Right lung (tissue), 5 donors: ENCODE data around the gene PID1. TPM values are rescaled to one million over a fixed set of nuclear protein-coding genes. Genes with fewer than 3 reads are reported as not detected.

ENCODE experiments used
- DNase-seq, 2 donors: peaks; one replicate each; pipeline ENCODE4 v3.0.0-alpha.2; 2013
- polyA plus RNA-seq, 5 donors: library from polyadenylated mRNA; unstranded; fragments of 120-200 nt; gene quantifications; one replicate each; pipeline versions ENCODE4 v1.2.1 to v1.2.3, GENCODE V29; 2013; ENCODE audit warnings: inconsistent platforms in 1 of 5, low replicate concordance in 1 of 5; ENCODE audit not compliant: insufficient read length in 5 of 5, insufficient read depth in 1 of 5

The PID1 gene
- polyA plus RNA-seq, 5 donors: 22.5 to 28.7 (median 26.4) TPM

DNA sequence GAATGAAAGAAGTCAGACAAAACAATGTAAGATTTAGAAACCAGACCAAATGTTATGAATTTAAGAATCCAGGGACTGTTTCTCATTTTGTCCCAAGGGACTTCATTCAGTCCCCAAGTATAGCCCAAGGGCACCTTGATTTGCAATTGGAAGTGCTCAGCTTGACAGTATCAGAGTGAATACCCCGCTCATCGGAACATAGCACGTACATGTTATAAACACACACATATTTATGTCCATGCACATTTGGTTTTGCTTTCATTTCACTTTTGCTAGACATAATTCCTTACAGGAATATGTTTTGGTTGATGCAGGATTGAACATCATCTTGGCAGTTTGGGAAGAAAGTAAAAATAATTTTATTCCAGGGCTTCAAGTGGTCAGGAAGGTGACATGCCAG lies 100.2 kb downstream of the PID1 start:
- DNase-seq: peak in 1 of 2 donors; percentile 9

DNA sequence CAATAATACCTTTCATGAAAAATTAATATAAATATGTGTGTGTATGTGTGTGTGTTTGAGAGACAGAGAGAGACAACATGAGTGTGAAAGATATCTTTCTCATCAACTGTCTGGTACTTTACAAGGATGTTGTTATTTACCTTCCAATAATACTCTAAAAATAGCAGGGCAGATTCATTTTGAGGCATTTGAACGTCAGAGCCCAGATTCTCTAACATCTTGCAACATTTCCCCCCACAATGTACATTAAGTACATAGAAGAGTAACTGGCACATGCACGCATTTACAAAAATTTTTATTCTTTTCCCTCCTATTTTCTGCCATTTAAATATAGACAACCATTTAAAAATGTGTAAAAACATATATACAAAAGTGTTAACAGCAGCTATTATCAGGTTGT lies 100.9 kb downstream of the PID1 start:
- DNase-seq: no peak

DNA sequence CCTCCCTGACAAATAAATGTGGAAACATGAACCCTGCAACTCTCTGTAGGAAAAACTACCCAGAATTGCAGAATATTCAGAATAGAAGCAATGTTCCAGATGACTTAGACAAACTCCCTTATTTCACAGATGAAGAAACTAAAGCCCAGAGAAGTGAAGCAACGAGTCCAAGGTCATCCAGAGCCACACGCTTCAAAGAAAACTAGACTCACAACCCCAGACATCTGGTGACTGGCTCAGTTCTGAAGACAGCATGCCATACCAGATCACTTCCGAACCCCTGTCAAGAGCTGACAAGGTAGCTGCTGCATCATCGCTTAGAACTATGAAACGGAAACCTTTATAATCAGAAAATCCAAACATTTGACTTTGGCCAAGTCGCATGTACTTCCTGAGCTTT lies 101.3 kb downstream of the PID1 start:
- DNase-seq: no peak

DNA sequence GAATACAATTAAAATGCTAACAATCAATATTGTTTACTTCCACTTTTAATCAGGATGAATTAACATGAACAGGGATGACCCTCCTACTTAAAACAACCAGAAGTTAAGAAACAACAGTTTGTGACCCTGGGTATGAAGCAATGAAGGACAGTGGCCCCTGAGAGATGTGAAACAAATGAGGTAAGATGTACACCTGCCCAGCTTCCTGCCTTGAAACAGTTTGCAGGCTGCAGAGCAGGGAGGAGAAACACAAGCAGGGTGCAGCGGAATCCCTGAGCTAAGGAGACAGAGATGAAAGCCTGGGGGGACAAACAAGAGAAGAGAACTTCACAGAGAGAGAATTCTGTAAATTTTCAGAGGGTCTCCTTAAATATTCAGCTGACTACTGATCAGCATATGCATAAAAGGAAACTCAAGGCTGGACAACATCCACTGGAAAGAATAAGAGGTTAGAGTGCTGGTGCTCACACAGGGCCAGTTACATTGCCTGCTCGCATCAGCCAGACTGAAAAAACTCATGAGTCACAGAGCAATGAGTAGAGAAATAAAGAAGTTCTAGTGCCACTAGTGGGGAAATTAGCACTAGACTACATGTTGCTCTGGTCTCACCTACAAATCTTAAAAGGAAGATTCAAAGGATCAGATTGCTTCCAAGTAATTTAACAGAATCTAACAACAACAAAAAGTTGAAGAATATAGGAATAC lies 106.4 kb downstream of the PID1 start:
- no peak for DNase-seq

DNA sequence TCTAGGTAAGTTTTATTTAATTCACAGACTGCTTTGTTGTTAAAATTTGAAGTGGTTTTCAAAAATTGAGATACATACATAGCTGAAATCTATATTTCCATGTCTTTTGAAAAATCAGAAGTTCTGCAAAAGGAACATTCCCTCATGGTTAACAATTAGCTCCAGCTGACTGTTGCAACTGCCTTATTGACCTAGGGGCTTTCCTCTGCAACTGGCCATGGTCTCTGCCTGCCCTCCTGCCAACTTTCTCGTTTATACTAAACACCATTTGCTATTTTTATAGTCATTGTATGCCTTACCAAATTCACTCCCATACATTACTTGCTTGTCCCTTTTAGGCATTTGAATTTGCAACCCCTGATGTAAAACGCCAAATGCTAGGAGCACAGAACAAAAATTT lies 107.2 kb downstream of the PID1 start:
- no peak for DNase-seq

DNA sequence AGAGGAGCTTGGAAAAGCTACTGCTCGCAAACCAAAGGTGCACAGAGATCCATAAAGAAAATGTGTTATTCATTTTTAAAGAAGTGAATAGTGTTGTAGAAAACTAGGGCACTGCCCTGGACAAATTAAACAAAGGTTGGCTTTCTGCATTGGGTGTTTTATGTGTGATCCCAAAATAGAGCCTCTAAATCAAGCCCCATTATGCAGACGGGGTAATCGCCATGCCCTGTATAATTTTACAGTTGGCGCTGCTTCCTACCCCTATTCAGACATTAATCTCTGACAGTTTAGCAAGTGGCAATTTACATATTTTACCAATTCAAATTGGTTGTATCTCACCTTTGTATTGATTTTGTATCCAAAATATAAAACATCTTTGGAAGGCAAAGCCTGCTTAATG lies 109.1 kb downstream of the PID1 start:
- no peak for DNase-seq

DNA sequence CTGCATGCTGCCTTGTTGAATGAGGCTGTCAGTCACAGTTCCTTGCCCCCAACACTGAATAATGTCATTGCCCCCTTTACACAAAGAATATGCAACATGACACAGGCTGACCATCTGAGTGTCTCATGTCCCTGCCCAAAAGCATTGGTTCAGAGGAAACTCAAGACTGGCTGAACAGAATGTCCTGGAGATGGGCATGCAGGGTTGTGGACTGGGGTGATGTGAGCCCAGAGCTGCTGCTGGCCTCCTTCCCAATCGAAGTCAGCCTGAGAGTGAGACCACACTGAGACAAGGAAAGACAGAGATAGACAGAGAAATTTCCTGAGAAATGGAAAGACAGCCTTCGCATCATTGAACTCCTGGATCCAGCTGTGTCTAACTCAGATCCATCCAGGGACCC lies 110.1 kb downstream of the PID1 start:
- no peak for DNase-seq

DNA sequence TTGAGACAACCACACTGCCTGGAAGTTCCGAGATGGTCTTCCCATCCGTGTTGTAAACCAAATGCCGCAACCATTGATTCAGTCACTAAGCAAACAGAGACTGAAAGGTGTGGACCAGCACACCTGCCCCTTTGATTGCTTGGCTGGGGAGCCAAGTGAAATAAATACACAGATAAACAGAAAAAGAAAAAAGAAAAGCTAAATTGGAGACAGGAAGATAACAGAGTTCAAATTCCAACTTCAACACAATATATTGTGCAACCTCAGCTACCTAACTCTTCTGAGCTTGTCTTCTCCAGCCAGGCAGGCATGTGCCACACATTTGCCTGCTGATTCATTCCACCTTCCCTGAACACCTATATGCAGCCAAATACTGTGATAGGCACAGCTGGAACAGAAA lies 110.9 kb downstream of the PID1 start:
- DNase-seq: no peak

DNA sequence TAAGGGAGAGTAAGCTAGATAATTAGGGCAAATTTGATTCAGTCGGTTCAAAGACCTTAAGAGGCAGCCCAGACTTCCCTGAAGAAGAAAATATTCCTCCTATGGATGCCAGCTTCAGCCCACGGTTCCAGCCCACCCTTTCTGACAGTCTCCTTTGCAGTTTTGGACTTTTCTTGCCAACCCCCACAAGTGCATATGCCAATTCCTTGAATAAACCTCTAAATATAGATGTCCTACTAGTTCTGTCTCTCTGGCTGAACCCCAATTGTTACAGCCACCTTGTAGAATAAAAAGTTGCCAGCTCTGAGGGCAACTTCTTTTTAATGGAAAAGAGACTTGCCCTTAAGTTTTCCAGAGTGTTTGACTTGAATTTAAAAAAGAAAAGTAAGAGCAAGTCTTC lies 111.7 kb downstream of the PID1 start:
- no peak for DNase-seq

DNA sequence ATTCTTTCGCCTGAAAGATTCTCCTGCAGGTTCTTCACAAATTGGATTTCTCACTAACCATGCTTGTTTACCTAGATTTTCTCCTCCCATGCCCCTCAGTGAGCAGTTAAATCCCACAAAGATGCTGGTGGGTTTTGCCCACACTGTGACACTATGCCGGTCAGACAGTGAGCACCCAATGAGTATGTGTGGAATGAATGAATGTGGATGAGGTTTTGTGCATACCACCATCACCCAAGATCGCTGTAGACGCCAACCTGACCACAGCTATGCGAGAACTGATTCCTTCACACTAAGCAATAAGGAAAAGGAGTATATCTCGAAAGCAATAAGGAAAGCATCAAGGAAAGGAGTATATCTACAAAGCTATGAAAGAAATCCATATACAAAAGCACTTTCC lies 116.7 kb downstream of the PID1 start:
- no peak for DNase-seq

DNA sequence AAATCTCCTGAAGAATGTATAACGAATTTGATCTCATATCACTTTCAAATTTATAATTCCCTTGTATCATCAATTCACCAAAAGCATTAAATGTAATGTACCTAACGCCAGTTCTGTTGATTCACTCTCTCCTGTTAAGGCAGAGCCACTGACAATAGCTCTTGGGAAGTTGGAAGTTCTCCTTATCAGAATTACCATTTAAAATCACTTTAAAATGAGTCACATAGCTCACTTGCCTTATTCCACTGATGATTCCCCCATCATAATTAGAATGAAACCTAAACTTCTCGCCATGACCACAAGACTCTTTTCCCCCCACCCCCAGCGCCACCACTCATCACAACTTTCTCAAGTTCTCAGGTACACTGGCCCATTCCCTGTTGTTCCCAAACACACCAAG lies 117.1 kb downstream of the PID1 start:
- no peak for DNase-seq

DNA sequence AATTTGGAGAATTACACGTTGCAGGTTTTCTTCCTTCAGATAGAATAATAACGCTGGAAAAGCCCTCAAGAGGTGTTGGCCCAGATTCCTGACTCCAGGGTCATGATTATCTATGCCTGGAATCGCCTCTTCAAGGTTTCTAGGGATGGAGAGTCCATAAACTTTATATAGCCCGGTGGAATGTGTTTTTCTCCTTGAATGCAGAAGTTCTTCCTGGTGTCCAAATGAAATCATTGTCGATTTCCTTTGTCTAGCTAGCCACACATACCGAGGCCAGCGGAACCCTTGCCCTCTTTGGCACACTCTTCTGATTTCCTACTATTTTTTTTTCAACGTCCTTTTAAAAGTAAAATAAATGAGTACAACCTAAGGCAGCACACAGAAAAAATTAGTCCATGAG lies 117.8 kb downstream of the PID1 start:
- no peak for DNase-seq

DNA sequence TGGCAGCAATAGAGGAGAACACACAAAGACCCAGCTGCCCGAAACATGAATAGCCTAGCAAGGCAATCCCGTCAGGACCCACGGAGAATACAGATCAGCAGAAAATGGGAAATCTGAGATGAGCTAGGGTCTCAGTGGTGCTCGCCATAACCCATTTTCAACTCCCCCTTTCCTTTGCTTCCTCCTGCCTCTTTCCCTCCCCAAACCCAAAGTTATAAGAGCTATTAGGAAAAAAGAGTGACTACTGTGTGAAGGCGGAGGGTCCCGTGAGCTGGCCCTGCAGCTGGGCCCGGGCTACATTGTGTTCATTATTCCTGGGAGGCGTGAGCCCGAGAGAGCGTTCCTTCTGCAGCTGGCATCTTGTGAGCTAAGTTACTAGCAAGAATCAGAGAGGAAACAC lies 118.4 kb downstream of the PID1 start:
- no peak for DNase-seq

DNA sequence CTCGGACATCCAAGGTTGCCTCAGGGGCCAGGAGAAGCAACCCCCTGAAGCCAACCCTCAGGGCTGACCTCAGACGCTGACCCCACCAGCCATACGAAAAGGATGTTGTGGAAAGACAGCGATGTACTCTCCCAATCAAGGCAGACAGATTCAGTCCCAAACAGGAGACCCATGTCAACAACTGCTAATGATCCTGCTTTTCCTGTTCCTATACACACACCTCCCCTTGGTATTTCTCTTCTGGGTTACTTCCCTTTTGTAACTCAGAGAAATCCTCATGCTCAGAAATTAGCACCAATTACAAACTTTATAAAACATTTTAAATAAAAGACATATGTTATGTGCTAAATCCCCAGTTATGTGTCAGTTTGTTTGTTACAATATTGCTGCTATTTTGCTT lies 120.8 kb downstream of the PID1 start:
- no peak for DNase-seq

DNA sequence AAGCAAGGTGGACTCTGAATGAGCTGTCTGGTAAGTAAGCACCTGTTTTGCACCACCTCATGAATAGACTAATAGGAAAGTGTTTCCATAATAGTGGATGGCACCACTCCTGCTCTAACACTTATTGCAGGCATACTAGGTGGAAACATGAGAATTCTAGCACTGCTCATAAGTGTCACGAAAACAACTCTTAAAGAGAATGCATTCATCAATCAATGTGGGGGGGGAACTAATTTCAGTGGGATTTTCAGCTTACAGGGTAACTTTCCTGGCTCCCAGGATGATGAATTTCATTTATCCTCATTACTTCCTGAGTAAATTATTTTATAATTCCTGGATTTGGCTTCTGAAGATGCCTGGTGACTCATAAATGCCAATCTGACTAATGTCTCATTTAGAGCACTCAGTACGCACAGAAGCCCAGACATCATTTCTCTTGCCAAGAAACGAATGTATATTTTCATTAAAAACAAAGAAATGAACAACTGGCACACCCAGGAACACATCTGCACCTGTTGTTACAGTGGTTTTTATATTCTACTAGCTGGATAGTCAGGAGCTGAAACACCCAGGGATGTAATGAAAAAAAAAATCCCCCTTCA lies 129.6 kb downstream of the PID1 start:
- DNase-seq: no peak

DNA sequence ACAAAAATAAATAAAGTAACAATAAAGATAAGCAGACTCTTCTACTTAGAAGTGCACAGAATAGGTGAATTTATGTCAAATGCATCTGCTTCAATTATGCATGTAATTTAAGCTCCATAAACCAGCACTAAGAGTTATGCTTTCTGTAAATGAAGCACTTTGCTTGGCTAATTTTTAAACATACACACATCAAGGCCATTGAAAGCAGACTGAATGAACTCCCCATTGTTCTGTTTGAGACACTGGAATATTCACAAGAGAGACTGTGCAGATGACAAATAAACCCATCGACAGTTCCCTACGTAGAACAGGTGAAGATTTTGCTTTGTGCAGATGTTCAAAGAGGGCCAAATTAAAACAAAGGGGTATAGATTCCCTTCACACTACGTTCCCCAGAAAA lies 133.4 kb downstream of the PID1 start:
- DNase-seq: no peak

DNA sequence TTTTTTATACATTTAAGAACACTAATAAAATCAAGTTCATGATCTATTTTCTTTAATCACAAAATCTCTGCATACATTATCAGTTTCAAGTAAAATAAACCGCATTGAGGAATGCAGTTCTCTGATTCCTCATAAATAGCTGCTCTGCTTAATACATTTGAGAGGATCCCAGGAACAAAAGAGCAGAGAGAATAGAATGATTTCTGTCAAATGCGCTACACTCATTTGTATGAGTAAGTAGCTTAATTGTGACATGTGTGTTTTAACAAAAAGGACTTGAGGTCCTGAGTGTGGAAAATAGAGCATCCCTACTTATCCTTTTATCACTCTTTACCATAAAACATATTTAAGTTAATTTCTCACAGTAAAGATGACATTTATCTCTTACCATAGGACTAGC lies 134.0 kb downstream of the PID1 start:
- DNase-seq: no peak

DNA sequence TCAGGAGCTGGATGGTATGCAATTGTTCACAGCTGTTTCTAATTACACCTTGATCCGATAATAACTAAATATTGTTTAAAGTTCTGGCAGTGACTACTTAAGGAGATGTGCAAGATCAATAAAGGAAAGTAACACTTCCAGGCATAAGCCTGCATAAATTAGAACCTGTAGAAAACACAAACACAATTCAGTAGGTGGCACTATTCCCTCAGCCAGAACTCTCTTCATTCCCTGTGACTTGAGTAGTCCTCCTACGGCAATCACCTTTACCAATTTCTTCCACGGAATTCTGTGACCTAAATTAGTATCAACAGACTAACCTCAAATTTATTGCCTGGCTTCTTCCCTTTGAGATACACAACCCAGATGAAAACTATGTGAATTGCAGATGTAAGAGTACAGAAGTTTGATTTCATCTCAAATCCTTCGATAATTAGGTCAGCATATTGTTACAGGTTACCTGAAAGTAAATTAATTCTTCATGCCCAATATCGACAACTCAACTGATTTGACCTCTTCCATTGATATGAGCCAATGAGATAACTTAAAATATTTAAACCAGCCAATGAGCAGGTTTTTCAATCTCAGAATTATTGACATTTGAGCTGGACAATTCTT lies 137.8 kb downstream of the PID1 start:
- DNase-seq: peak; percentile 16 to 30

DNA sequence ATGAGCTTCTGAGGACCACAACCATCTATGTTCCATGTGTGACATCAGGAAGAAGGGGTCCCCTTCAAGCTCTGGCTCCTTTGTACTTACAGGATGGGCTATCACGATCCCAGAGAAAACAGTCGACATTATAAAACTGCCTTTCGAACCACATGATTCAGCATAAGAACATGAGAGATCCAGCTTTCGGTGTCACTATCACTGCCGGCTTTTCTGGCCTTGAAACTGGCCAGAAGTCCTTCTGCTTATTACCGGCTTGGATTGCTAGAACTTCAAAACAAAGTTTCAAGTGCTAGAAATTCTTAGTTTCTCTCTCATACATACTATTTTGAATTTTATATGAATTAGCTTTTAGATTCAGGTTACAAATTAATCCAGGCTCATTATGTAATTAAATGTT lies 138.9 kb downstream of the PID1 start:
- no peak for DNase-seq

DNA sequence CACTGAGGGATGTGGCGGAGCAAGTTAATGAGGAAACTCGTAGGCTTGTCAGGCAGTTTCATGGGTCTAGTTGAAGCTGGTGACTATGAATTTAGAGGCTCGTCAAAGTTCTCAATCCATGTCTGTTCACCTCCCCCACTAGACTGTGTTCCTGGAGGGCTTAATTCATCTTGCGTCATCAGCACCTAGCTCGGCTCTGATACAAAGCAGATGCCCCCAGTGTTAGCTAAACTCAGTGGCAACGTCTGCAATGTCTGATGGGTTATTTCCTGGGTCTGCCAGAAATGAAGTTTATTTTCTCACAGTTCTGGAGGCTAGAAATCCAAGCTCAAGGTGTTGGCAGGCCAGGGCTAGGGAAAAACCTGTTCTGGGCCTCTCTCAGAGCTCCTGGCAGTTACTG lies 140.6 kb downstream of the PID1 start:
- peak in 1 of 2 donors; percentile 2 for DNase-seq

DNA sequence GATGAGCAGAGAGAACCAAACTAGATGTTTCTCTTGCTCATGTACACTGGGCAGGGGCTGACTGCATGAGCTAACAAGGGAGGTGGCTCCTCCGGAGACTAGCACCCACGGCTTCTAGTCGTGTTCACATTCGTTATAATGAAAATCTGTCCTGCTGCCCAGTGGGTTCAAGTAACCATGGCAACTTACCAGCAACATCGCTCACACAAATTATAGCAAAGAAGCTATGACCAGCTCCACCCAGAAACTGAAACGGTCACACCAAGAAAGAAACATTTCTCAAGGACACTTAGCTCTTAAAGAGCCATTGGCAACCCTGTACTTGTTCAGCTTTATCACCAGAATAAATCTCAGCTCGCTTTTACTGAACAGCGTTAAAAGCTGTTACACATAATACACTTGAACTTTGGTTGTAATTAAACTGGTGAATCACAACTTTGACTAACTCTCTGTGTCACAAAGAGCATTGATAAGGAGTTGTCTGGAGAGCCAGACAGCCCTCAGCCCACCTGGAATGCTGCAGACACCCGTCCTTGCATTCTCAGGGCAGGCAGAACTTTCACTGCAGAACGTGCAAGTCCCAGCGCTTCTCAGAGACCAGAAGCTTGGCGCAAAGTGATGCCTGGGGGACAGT lies 141.2 kb downstream of the PID1 start:
- DNase-seq: peak; percentile 18 to 28

DNA sequence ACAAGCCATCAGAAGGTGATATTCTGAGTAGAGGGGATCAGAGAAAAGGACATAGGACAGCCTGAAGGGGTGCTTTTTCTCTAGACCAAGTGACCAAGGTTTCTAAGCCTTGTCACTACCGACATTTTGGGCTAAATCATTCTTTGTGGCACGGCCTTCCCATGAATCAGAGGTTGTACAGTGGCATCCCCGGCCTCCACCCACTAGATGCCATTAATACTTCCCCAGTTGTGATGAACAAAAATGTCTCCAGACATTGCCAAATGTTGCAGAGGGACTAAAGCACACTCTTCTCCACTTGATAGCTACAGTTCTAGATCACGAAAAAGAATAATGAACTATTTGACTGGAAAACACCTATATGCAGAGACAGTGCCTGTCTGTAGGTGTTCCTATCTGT lies 143.6 kb downstream of the PID1 start:
- DNase-seq: no peak

DNA sequence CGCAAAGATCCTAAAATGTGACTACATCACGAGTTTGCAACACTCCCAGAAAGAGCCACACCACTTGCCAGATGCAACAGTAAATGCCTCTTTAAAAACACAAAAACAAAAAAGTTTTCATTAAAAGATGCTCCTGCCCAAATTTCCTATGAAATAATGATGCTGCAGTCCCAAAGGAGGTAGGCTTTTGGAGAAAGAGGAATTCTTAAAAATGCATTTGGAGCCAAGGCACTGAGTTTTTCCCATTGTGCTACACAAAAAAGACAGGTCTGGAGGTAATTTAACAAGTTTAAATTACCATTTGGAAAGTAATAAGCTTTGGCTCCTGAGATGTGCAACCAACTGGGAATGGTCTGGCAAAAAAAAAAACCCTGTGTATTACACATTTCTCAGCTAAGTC lies 145.0 kb downstream of the PID1 start:
- DNase-seq: no peak
